CD14-positive monocyte (primary cell): Measurements from ENCODE around the gene FGD6. TPM values are rescaled to one million over a fixed set of nuclear protein-coding genes. Genes with fewer than 3 reads are reported as not detected.

Experiments
- DNase-seq, 3 donors: peaks; one replicate each; pipeline ENCODE4 v3.0.0-alpha.2; 2011 to 2022
- H2AFZ ChIP-seq: 2 replicates; pipeline ENCODE4 v1.6.0; 2012; ENCODE audit warnings: mild to moderate bottlenecking, low read depth, low read length, inconsistent platforms; ENCODE audit not compliant: insufficient read depth, poor library complexity, severe bottlenecking
- H3K27ac ChIP-seq, 2 donors: 1 replicate in 1 of 2; 2 replicates in 1 of 2; pipeline ENCODE4 v1.5.1; 2012 to 2013; ENCODE audit warnings: low read length in 2 of 2, control low read depth in 1 of 2, inconsistent platforms in 1 of 2, low read depth in 1 of 2, mild to moderate bottlenecking in 1 of 2
- H3K27me3 ChIP-seq, 2 donors: one replicate each; pipeline versions ENCODE4 v1.6.0 to v1.6.1; 2011 to 2013; ENCODE audit warnings: low read length in 2 of 2; ENCODE audit not compliant: control insufficient read depth in 2 of 2, insufficient read depth in 2 of 2
- H3K36me3 ChIP-seq, 2 donors: replicated peaks in 1 of 2; 1 replicate in 1 of 2; 2 replicates in 1 of 2; pipeline versions ENCODE4 v1.5.1 to v1.6.1; 2012 to 2013; ENCODE audit warnings: low read length in 2 of 2, control low read depth in 1 of 2, inconsistent platforms in 1 of 2, mild to moderate bottlenecking in 1 of 2; ENCODE audit not compliant: insufficient read depth in 2 of 2, control insufficient read depth in 1 of 2
- H3K4me1 ChIP-seq, 2 donors: 1 replicate in 1 of 2; 2 replicates in 1 of 2; pipeline versions ENCODE4 v1.5.1 to v1.6.1; 2012 to 2013; ENCODE audit warnings: low read length in 2 of 2, control low read depth in 1 of 2, inconsistent platforms in 1 of 2, mild to moderate bottlenecking in 1 of 2, moderate library complexity in 1 of 2; ENCODE audit not compliant: insufficient read depth in 2 of 2, control insufficient read depth in 1 of 2
- H3K4me2 ChIP-seq: replicated peaks from 2 replicates; pipeline ENCODE3; 2012; ENCODE audit warnings: low read length, moderate library complexity, mild to moderate bottlenecking; ENCODE audit not compliant: poor library complexity, severe bottlenecking; ENCODE audit errors: extremely low read depth
- H3K4me3 ChIP-seq, 3 experiments: fragments of 200-600 bp in 1 of 3; sonication (generic) in 1 of 3; replicated peaks in 1 of 3; 1 replicate in 2 of 3; 2 replicates in 1 of 3; pipeline ENCODE4 v1.5.1; 2011 to 2013; ENCODE audit warnings: low read length in 3 of 3, mild to moderate bottlenecking in 3 of 3, control low read depth in 2 of 3, low read depth in 2 of 3, inconsistent platforms in 1 of 3, moderate library complexity in 1 of 3
- H3K79me2 ChIP-seq: 2 replicates; pipeline ENCODE4 v1.6.0; 2012; ENCODE audit warnings: mild to moderate bottlenecking, control low read depth, inconsistent platforms, low read length, moderate library complexity; ENCODE audit not compliant: insufficient read depth
- H3K9ac ChIP-seq: 2 replicates; pipeline ENCODE4 v1.6.0; 2017; ENCODE audit warnings: low read length, mild to moderate bottlenecking; ENCODE audit not compliant: insufficient read depth, poor library complexity, severe bottlenecking
- H3K9me3 ChIP-seq, 2 donors: replicated peaks in 1 of 2; 1 replicate in 1 of 2; 2 replicates in 1 of 2; pipeline versions ENCODE4 v1.5.1 to v1.6.1; 2012 to 2013; ENCODE audit warnings: low read length in 2 of 2, control low read depth in 1 of 2; ENCODE audit not compliant: control insufficient read depth in 1 of 2, insufficient read depth in 1 of 2
- H4K20me1 ChIP-seq: 2 replicates; pipeline ENCODE4 v1.6.0; 2012; ENCODE audit warnings: mild to moderate bottlenecking, low read length, control low read depth, moderate library complexity; ENCODE audit not compliant: insufficient read depth
- H3K27ac Mint-ChIP-seq, 7 donors: one replicate each; pipeline ENCODE4 v1.8.0; 2020; ENCODE audit warnings: mild to moderate bottlenecking in 7 of 7, mixed read lengths in 7 of 7, moderate library complexity in 6 of 7, inconsistent platforms in 2 of 7
- H3K27me3 Mint-ChIP-seq, 3 donors: one replicate each; pipeline ENCODE4 v1.8.0; 2021 to 2022; ENCODE audit warnings: low read depth in 3 of 3, mild to moderate bottlenecking in 3 of 3, mixed read lengths in 3 of 3, moderate library complexity in 3 of 3, inconsistent platforms in 1 of 3
- H3K36me3 Mint-ChIP-seq, 2 donors: one replicate each; pipeline ENCODE4 v1.8.0; 2020; ENCODE audit warnings: mixed read lengths in 2 of 2, inconsistent platforms in 1 of 2, mild to moderate bottlenecking in 1 of 2
- H3K4me1 Mint-ChIP-seq: one replicate; pipeline ENCODE4 v1.8.0; 2020; ENCODE audit warnings: mild to moderate bottlenecking, mixed read lengths
- H3K4me3 Mint-ChIP-seq, 2 donors: one replicate each; pipeline ENCODE4 v1.8.0; 2020; ENCODE audit warnings: mild to moderate bottlenecking in 2 of 2, mixed read lengths in 2 of 2, moderate library complexity in 1 of 2
- H3K9me3 Mint-ChIP-seq, 7 donors: one replicate each; pipeline ENCODE4 v1.8.0; 2020 to 2022; ENCODE audit warnings: mixed read lengths in 7 of 7, mild to moderate bottlenecking in 6 of 7, moderate library complexity in 6 of 7, inconsistent platforms in 2 of 7
- CTCF ChIP-seq: fragments of 200-600 bp; IDR thresholded peaks from one replicate; pipeline ENCODE4 v1.8.0; 2022; ENCODE audit warnings: antibody characterized with exemption, mild to moderate bottlenecking
- WGBS: methylation state at CpG from one replicate; pipeline ENCODE4 v1.1.5; 2013; ENCODE audit warnings: missing lambda C conversion rate; ENCODE audit not compliant: insufficient coverage; 5-methylcytosine and 5-hydroxymethylcytosine counted together
- intact Hi-C, 2 donors: fragments of 100-400 bp; cut with micrococcal nuclease; formaldehyde crosslinking; loops; one replicate each; pipeline versions ENCODE4 v1.15.0 to v1.15.1; 2023
- polyA plus RNA-seq, 3 donors: library from polyadenylated mRNA; depleted of rRNA in 1 of 3; unstranded in 2 of 3; stranded (reverse) in 1 of 3; fragments of 300-500 nt in 2 of 3; fragments of >200 nt in 1 of 3; fragmentation: Illumina TruSeq in 2 of 3; gene quantifications; 1 replicate in 2 of 3; 2 replicates in 1 of 3; pipeline ENCODE4 v1.2.3, GENCODE V29; 2012 to 2021

The FGD6 gene
- polyA plus RNA-seq, 3 donors, result 4.0 to 8.1 (median 5.3) TPM

DNA sequence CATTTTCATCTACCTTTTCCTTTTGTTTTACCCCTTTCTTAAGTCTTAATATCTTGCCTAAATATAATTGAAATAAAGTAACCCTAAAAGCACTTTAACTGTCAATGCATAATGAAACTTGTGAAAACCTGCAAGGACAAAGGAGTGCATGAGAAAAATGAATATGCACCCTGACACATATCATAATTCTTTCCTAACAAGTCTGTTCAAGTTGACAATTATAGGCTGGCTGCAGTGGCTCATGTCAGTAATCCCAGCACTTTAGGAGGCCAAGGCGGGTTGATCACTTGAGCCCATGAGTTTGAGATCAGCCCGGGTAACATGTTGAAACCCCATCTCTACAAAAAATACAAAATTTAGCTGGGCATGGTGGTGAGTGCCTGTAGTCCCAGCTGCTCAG, 65.4 kb downstream of the FGD6 start:
- Histone ChIP-seq H3K4me2 (no peak overlapping the region), H3K4me3 (no peak overlapping the region), H3K27me3 (no peaks in the 10 kb centered on the region), H3K9ac (no peak overlapping the region), H3K36me3 (peaks cover 25 to 29% of the 10 kb centered on the region in 2 donors), H3K79me2 (no peaks in the 10 kb centered on the region), H3K9me3 (no peaks in the 10 kb centered on the region), H3K4me1 (no peaks in the 10 kb centered on the region), H2AFZ (no peak overlapping the region), H3K27ac (no peak overlapping the region), H4K20me1 (no peaks in the 10 kb centered on the region)
- Mint-ChIP-seq H3K4me3 (no peak overlapping the region), H3K36me3 (peaks cover 33 to 48% of the 10 kb centered on the region in 2 donors), H3K9me3 (peaks cover 0 to 5% (median 0%) of the 10 kb centered on the region in 7 donors), H3K27ac (no peak overlapping the region), H3K27me3 (peaks cover 0 to 3% (median 0%) of the 10 kb centered on the region in 3 donors), H3K4me1 (no peaks in the 10 kb centered on the region)
- intact Hi-C loops, result no loop called here
- WGBS, result no CpG with 5 or more reads among the region's 2 CpGs
- no peak for DNase-seq
- no peak for TF ChIP-seq CTCF

- Mint-ChIP-seq H3K27ac (no peak overlapping the region), H3K36me3 (peaks cover 30 to 45% of the 10 kb centered on the region in 2 donors), H3K9me3 (peaks cover 0 to 1% (median 0%) of the 10 kb centered on the region in 7 donors), H3K4me1 (no peaks in the 10 kb centered on the region), H3K27me3 (no peaks in the 10 kb centered on the region), H3K4me3 (no peak overlapping the region)
- intact Hi-C loops, result no loop called here
- no peak overlapping the region for H2AFZ ChIP-seq
- no peak overlapping the region for H3K4me2 ChIP-seq
- H3K79me2 ChIP-seq, result no peaks in the 10 kb centered on the region
- no peak overlapping the region for H3K27ac ChIP-seq
- no peaks in the 10 kb centered on the region for H3K27me3 ChIP-seq
- no peak overlapping the region for H3K4me3 ChIP-seq
- H3K9me3 ChIP-seq, result no peaks in the 10 kb centered on the region
- no peak for DNase-seq
- 100% methylated on average over 1 of the region's 2 CpGs for WGBS
- no peak for TF ChIP-seq CTCF
- H4K20me1 ChIP-seq, result no peaks in the 10 kb centered on the region
- H3K36me3 ChIP-seq, result peaks cover 25 to 29% of the 10 kb centered on the region in 2 donors
- no peak overlapping the region for H3K9ac ChIP-seq
- no peaks in the 10 kb centered on the region for H3K4me1 ChIP-seq
These were observed 65.9 kb downstream of the FGD6 start for GRCh38 chr12:95151406-95151805.
